GM20000 (cell line): Measurements from ENCODE around the gene PARS2.

ENCODE experiments used
- DNase-seq: peaks from one replicate; pipeline ENCODE4 v3.0.0; 2012; ENCODE audit warnings: low spot score
- TF ChIP-seq, protein P1 (sequence below): IDR thresholded peaks from 2 replicates; pipeline ENCODE4 v1.5.1; 2012; ENCODE audit warnings: mild to moderate bottlenecking, control low read depth; ENCODE audit errors: extremely low read depth, missing control alignments

PARS2 gene

DNA sequence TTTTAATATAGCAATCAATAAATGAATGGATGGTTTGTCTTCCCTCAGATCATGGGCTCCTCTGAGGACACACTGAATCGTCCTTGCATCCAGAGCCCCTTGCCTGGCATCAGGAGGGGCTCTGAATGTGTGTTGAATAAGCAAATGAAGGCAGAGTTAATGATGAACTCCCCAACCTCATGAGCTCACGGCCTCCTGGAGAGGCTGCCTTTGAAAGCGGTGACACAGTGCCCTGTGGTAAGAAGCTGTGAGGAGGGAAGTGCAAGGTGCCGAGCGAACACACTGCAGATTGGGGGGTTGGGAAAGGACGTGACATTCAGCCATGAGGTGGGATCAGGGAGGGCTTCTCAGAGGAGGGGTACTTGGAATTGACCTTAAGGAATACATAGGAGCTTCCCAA is 3.2 kb upstream of the PARS2 start:
- no peak for DNase-seq
- TF ChIP-seq, protein P1, sequence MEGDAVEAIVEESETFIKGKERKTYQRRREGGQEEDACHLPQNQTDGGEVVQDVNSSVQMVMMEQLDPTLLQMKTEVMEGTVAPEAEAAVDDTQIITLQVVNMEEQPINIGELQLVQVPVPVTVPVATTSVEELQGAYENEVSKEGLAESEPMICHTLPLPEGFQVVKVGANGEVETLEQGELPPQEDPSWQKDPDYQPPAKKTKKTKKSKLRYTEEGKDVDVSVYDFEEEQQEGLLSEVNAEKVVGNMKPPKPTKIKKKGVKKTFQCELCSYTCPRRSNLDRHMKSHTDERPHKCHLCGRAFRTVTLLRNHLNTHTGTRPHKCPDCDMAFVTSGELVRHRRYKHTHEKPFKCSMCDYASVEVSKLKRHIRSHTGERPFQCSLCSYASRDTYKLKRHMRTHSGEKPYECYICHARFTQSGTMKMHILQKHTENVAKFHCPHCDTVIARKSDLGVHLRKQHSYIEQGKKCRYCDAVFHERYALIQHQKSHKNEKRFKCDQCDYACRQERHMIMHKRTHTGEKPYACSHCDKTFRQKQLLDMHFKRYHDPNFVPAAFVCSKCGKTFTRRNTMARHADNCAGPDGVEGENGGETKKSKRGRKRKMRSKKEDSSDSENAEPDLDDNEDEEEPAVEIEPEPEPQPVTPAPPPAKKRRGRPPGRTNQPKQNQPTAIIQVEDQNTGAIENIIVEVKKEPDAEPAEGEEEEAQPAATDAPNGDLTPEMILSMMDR, result no peak

DNA sequence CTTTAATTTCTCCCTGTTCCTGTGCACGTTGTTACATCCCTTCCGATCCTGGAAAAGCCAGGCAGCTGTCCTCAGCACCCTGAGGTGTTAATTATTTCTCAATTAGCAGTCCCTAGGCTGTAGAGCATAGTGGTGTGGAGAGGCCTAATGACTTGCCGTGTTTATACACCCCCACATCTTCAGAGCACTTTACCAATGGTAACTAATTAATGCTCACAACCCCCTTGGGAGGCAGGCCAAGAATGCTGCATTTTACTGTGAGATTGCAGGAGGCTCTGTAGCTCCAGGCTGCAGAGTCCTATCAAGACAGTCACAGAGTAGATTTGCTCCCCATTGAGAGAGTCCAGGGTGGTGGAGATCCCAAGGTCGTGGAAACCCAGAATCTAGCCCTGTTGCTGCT is 2.4 kb upstream of the PARS2 start:
- no peak for DNase-seq
- TF ChIP-seq, protein P1, result no peak

DNA sequence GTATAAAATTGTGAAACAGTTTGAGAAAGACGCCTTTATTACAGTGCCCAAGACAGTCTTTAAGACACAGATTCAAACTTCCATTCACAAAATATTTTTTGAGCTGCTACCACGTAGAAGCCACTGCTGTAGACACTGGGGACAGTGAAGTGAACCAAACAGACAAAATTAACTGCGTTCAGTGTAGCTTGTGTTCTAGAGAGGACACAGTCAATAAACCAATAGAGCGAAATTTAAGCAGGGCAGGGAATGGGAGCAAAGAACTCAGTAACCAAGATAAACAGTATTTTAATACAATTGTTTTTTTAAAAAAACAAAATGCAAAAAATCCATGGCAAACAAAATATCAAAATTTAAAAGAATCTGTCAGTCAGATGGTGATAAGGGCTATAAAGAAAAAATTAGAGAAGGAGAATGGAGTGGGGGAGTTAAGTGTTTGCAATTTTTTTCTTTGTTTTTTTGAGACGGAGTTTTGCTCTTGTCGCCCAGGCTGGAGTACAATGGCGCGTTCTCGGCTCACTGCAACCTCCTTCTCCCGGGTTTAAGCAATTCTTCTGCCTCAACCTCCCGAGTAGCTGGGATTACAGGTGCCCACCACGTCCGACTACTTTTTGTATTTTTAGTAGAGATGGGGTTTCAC is 719 bp upstream of the PARS2 start:
- TF ChIP-seq, protein P1, result no peak
- no peak for DNase-seq

DNA sequence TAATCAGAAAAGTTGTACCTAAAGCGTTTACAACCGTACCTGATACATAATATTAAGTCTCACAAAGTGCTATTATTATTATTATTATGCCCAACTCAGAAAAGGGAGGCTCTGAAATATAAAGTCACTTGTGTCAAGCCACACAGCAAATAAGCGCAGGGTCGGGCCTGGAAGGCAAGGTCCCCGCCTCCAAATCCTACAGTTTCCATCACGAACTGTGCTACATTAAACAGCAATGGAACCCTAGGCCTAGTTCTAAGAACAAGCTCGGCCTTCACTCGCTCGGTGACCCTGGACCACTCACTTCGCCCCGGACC is 549 bp downstream of the PARS2 start:
- TF ChIP-seq, protein P1, result no peak
- DNase-seq, result no peak

DNA sequence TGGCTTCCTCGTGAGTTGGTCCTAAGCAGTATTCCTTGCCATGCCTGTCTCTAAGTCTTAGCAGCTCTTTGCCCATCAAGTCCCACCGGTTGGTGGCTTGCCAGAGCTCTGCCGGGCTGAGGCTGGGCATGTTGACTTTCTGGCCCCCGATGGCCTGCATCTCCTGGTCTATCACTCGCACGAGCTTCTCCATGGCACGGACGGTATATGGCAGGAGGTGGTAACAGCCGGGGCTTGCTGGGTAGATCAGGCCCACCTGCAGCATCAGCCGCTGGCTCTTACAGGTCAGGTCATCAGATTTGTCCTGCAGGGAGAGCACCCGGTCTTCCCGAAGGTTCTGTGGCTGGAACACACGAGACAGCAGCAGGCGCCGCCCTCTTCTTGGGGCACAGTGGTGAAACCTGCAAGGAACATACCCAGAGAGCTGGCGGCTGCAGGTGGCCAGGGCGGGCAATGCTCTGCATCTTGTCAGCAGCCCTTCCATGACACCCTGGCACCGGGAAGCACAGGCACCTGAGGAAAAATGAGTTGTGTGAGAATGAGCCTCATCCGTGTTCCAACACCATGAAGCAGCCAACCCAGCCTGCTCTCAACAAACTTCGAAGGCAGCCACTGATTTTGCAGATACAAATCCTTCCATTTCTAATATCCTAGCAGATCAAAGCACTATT is 5.5 kb downstream of the PARS2 start:
- no peak for DNase-seq
- TF ChIP-seq, protein P1, result no peak

DNA sequence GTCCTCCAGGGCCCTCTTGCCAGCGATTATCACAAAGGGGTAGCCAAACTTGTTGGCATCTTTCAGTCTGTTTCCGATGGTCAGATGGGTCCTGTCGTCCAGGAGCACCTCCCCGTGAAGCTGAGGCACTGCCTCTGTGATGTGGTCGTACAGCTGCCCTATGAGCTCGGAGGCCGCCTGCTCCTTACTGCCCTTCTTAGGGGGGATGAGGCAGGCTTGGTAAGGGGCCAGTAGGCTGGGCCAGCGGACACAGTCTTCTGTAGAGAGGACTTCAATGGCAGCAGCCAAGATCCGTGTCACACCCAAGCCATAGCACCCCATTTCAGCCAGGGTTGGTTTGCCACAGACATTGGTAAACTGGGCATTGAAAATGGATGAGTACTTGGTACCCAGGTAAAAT is 6.5 kb downstream of the PARS2 start:
- TF ChIP-seq, protein P1, result no peak
- DNase-seq, result no peak

DNA sequence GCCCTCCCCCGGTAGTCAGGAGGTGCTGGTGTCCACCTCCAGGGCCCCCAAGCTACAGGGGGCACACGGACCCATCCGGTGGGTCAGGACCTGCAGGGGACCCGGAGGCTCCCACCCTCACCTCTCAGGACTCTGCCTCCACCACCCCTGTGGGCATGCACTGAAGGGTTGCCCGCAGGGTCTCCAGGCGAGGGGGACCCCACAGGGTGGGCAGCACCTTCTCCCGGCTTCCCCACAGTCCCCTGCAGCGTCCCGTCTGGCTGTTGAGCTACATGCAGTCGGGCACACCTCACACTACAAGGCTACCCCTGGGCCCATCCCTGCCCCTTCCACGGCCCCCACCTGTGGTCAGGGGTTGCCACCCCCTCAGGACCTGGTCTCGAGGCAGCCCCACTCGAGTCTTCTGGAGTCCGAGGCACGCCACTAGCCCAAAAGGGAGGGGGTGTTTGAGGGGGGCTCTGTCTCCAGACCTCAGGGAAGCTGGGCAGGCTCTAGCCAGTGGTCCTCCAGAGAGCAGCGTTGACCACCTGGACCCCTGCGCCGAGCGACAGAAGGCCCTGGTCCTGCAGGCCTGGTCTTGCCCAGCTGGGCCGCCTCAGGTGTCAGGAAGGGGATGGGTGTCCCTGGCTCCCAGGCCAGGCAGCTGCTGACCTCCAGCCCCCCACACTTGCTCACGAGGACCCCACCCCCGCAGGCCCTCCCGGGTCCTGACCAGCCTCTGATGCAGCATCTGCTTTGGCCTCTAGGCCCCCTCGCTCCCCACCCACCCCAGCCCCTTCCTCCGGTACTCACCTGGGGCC is 9.6 kb downstream of the PARS2 start:
- TF ChIP-seq, protein P1, result no peak
- no peak for DNase-seq
